Measurements from ENCODE around the gene GOLGB1. TPM values are rescaled to one million over a fixed set of nuclear protein-coding genes. Genes with fewer than 3 reads are reported as not detected.
"Not testable (repeated sequence)": the region's sequence is repeated elsewhere in the genome, so short reads cannot be mapped to it uniquely, and the experiment has no call there.

GOLGB1 gene
- total and polyA plus RNA-seq, 3 donors from 2014 or later = 11.5 to 72.5 (median 72.3) TPM

- intact Hi-C loops (cut with DNase I; ENCODE audit: low total_unique reads) = no loop called here
- H3K9me3 ChIP-seq = no peaks in the 10 kb centered on the region
- peak overlapping the region; percentile 7 to 55 for H3K27ac ChIP-seq
- DNase-seq = no peak
- H3K36me3 ChIP-seq (ENCODE audit: low read depth, missing control alignments) = no peaks in the 10 kb centered on the region
- H3K4me3 ChIP-seq = no peak overlapping the region
- no peaks in the 10 kb centered on the region for H3K27me3 ChIP-seq
- TF ChIP-seq CTCF (IDR thresholded peaks at IDR 0.05) (no peak), POLR2A (IDR thresholded peaks at IDR 0.05) (no peak)
- peaks cover 13% of the 10 kb centered on the region for H3K4me1 ChIP-seq
- WGBS, 2 donors = 55 to 72% methylated on average over 2 of the region's 2 CpGs
Observed at GRCh38 chr3:121692010-121692699, 57.4 kb downstream of the GOLGB1 start.

- intact Hi-C loops (cut with DNase I; ENCODE audit: low total_unique reads) = no loop called here
- H3K27me3 ChIP-seq = no peaks in the 10 kb centered on the region
- no peak overlapping the region for H3K27ac ChIP-seq
- TF ChIP-seq POLR2A (IDR thresholded peaks at IDR 0.05) (no peak), CTCF (IDR thresholded peaks at IDR 0.05) (no peak)
- peaks cover 8% of the 10 kb centered on the region for H3K4me1 ChIP-seq
- H3K9me3 ChIP-seq = no peaks in the 10 kb centered on the region
- H3K36me3 ChIP-seq (ENCODE audit: low read depth, missing control alignments) = no peaks in the 10 kb centered on the region
- no peak for DNase-seq
- 94 to 96% methylated on average over 2 of the region's 2 CpGs for WGBS, 2 donors
- H3K4me3 ChIP-seq = no peak overlapping the region
Observed at GRCh38 chr3:121690777-121691405, 58.6 kb downstream of the GOLGB1 start.

DNA sequence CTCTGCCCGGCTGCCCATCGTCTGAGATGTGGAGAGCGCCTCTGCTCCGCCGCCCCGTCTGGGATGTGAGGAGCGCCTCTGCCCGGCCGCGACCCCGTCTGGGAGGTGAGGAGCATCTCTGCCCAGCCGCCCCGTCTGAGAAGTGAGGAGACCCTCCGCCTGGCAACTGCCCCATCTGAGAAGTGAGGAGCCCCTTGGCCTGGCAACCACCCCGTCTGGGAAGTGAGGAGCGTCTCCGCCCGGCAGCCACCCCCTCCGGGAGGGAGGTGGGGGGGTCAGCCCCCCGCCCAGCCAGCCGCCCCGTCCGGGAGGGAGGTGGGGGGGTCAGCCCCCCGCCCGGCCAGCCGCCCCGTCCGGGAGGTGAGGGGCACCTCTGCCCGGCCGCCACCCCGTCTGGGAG, 60.8 kb downstream of the GOLGB1 start:
- 63 to 93% methylated on average over 6 to 16 of the region's 31 CpGs for WGBS, 2 donors
- intact Hi-C loops (cut with DNase I; ENCODE audit: low total_unique reads); H3K4me3 ChIP-seq; DNase-seq; H3K27me3 ChIP-seq; H3K9me3 ChIP-seq; H3K4me1 ChIP-seq; H3K27ac ChIP-seq; H3K36me3 ChIP-seq (ENCODE audit: low read depth, missing control alignments): not testable (repeated sequence)

DNA sequence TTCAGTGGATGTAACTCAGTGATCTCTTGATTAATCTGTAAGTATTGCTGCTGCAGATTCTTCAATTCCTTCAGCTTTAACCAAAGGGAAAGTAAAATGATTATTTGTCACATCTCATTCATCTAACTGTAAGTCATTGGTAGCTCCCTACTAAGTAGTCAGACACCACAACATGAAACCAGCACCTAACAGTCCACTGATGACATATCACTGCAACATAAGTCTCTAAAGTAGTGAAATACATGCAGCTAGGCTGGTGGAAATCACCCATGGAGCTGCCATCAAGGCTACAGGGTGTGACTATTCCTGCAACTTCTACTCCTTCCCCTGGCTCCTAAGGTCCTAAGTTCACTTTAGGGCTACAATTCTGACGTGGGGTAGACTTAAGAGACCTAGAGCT, 67.7 kb downstream of the GOLGB1 start:
- no peak overlapping the region for H3K4me3 ChIP-seq
- H3K9me3 ChIP-seq = no peaks in the 10 kb centered on the region
- H3K27ac ChIP-seq = no peak overlapping the region
- no peaks in the 10 kb centered on the region for H3K27me3 ChIP-seq
- no peak for DNase-seq
- 87 to 88% methylated on average over 1 of the region's 1 CpG for WGBS, 2 donors
- no peaks in the 10 kb centered on the region for H3K36me3 ChIP-seq (ENCODE audit: low read depth, missing control alignments)
- TF ChIP-seq POLR2A (IDR thresholded peaks at IDR 0.05) = no peak
- no peak for TF ChIP-seq CTCF (IDR thresholded peaks at IDR 0.05)
- H3K4me1 ChIP-seq = peaks cover 5% of the 10 kb centered on the region
- intact Hi-C loops (cut with DNase I; ENCODE audit: low total_unique reads) = no loop called here

GRCh38 chr3:121677141-121677540, 72.4 kb downstream of the GOLGB1 start:
- intact Hi-C loops (cut with DNase I; ENCODE audit: low total_unique reads) = no loop called here
- DNase-seq = no peak
- WGBS, 2 donors = 95 to 97% methylated on average over 2 of the region's 2 CpGs

More at GRCh38 chr3:121677141-121677540, 72.4 kb downstream of the GOLGB1 start:
- peaks cover 5% of the 10 kb centered on the region for H3K4me1 ChIP-seq
- H3K27ac ChIP-seq = no peak overlapping the region
- no peaks in the 10 kb centered on the region for H3K9me3 ChIP-seq
- no peak overlapping the region for H3K4me3 ChIP-seq
- H3K36me3 ChIP-seq (ENCODE audit: low read depth, missing control alignments) = no peaks in the 10 kb centered on the region
- TF ChIP-seq POLR2A (IDR thresholded peaks at IDR 0.05) (no peak), CTCF (IDR thresholded peaks at IDR 0.05) (no peak)
- H3K27me3 ChIP-seq = no peaks in the 10 kb centered on the region

Data from testis (tissue), 3 donors.